Breast epithelium (tissue), 4 donors: ENCODE measurements around the gene ACO2. TPM values are rescaled to one million over a fixed set of nuclear protein-coding genes. Genes with fewer than 3 reads are reported as not detected.

Source experiments
- DNase-seq, 2 donors: peaks; one replicate each; pipeline ENCODE4 v3.0.0-alpha.2; 2019; ENCODE audit warnings: low spot score in 2 of 2
- H3K27ac ChIP-seq, 2 donors: fragments of 200-600 bp; sonication (generic) in 1 of 2; one replicate each; pipeline ENCODE4 v1.5.1; 2016 to 2019; ENCODE audit warnings: mild to moderate bottlenecking in 1 of 2
- H3K27me3 ChIP-seq, 2 donors: fragments of 200-600 bp; sonication (generic) in 1 of 2; one replicate each; pipeline versions ENCODE4 v1.5.1 to v1.6.0; 2017 to 2019; ENCODE audit warnings: control low read depth in 1 of 2, mild to moderate bottlenecking in 1 of 2
- H3K36me3 ChIP-seq: fragments of 200-600 bp; one replicate; pipeline ENCODE4 v1.5.1; 2019
- H3K4me1 ChIP-seq, 2 donors: fragments of 200-600 bp; sonication (generic); one replicate each; pipeline ENCODE4 v1.5.1; 2016 to 2019; ENCODE audit warnings: control low read depth in 1 of 2
- H3K4me3 ChIP-seq, 3 donors: fragments of 200-600 bp; sonication (generic); 1 replicate in 2 of 3; 2 replicates in 1 of 3; pipeline ENCODE4 v1.5.1; 2016 to 2019; ENCODE audit warnings: mild to moderate bottlenecking in 3 of 3, moderate library complexity in 2 of 3
- H3K9me3 ChIP-seq, 2 donors: fragments of 200-600 bp; sonication (generic) in 1 of 2; one replicate each; pipeline ENCODE4 v1.5.1; 2016 to 2019; ENCODE audit warnings: control low read depth in 1 of 2
- POLR2A ChIP-seq: fragments of 450-650 bp; IDR thresholded peaks from one replicate; pipeline ENCODE4 v1.6.1; 2016; ENCODE audit warnings: antibody characterized with exemption, mild to moderate bottlenecking, moderate library complexity
- POLR2AphosphoS5 ChIP-seq, 3 donors: sonication (generic); formaldehyde crosslinking; IDR thresholded peaks; one replicate each; pipeline ENCODE4 v1.6.1; 2017; ENCODE audit warnings: antibody characterized with exemption in 3 of 3
- intact Hi-C: fragments of 100-400 bp; cut with DNase I; formaldehyde crosslinking; loops from one replicate; pipeline ENCODE4 v1.15.1; 2023; ENCODE audit warnings: low total_unique reads
- total RNA-seq, 3 donors: library from RNA; depleted of rRNA; stranded (reverse); fragments of >200 nt; gene quantifications; one replicate each; pipeline ENCODE4 v1.1.0, GENCODE V29; 2016
- TF ChIP-seq, protein P1 (sequence below), 3 donors: fragments of 450-650 bp; IDR thresholded peaks; one replicate each; pipeline ENCODE4 v1.5.1; 2016 to 2017; ENCODE audit warnings: antibody characterized with exemption in 3 of 3, mild to moderate bottlenecking in 3 of 3, moderate library complexity in 3 of 3

The ACO2 gene
- total RNA-seq, 3 donors from 2014 or later = 58.1 to 92.2 (median 65.2) TPM

DNA sequence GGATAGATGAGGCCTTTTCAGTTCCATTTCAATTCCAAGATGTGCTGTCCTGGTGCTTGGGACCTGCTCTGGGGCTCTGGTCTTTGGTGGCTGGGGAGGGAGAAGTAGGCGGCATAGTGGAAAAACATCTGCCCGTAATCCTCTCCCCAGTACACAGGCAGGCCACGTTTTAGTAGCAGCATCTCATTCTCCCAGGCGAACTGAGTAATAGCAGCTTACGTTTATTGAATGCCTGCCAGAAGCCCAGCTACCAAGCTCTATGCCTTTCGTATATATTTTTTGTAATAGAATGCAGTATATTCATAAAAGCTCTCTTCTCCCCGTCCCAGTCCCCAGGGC lies 11.4 kb downstream of the ACO2 start:
- Histone ChIP-seq H3K27ac (peak overlapping the region; percentile 78 to 82), H3K9me3 (no peaks in the 10 kb centered on the region), H3K27me3 (no peaks in the 10 kb centered on the region), H3K4me3 (no peak overlapping the region), H3K4me1 (peaks cover 0 to 22% of the 10 kb centered on the region in 2 donors), H3K36me3 (no peaks in the 10 kb centered on the region)
- no peak for DNase-seq
- intact Hi-C loops = no loop called here
- no peak for TF ChIP-seq POLR2A
- TF ChIP-seq, protein P1, sequence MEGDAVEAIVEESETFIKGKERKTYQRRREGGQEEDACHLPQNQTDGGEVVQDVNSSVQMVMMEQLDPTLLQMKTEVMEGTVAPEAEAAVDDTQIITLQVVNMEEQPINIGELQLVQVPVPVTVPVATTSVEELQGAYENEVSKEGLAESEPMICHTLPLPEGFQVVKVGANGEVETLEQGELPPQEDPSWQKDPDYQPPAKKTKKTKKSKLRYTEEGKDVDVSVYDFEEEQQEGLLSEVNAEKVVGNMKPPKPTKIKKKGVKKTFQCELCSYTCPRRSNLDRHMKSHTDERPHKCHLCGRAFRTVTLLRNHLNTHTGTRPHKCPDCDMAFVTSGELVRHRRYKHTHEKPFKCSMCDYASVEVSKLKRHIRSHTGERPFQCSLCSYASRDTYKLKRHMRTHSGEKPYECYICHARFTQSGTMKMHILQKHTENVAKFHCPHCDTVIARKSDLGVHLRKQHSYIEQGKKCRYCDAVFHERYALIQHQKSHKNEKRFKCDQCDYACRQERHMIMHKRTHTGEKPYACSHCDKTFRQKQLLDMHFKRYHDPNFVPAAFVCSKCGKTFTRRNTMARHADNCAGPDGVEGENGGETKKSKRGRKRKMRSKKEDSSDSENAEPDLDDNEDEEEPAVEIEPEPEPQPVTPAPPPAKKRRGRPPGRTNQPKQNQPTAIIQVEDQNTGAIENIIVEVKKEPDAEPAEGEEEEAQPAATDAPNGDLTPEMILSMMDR (IDR thresholded peaks at IDR 0.05) = no peak
- no peak for TF ChIP-seq POLR2AphosphoS5 (IDR thresholded peaks at IDR 0.05)

DNA sequence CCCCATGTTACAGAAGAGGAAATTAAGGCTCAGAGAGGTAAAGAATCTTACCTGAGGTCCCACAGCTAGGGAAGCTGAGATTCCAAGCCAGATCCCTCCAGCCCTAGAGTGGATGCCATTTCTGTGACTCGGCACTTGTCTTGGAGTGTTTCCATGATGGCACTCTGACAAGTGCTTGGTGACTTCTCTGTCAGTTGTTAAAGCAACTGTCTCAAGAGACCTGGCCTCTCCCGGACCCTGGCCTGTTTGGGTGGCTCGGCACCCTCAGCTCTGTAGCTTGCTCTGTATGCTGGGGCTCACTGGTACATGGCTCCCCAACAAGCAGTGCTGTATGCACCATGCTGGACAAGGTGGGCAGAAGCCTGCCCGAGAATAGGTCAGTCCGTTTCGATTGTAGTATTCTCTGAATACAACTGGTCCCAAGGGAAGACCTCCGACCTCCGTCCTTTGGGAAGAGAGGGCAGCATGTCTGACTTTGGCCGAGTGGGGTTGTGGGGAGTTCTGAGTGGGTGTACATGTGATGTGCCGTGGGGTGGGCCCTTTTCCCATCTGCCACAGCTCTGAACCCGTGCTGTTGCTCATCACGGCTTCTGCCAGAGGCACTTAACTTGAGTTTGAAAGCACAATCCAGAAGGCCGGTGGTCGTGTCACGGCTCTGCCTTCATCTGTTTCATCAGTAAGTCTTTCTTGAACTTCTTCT lies 12.4 kb downstream of the ACO2 start:
- Histone ChIP-seq H3K27ac (peak overlapping the region; percentile 78 to 82), H3K27me3 (no peaks in the 10 kb centered on the region), H3K4me3 (no peak overlapping the region), H3K36me3 (no peaks in the 10 kb centered on the region), H3K9me3 (no peaks in the 10 kb centered on the region), H3K4me1 (peaks cover 0 to 22% of the 10 kb centered on the region in 2 donors)
- DNase-seq = peak; percentile 42 to 58
- intact Hi-C loops = no loop called here
- no peak for TF ChIP-seq POLR2AphosphoS5 (IDR thresholded peaks at IDR 0.05)
- TF ChIP-seq, protein P1 (IDR thresholded peaks at IDR 0.05) = no peak
- no peak for TF ChIP-seq POLR2A

DNA sequence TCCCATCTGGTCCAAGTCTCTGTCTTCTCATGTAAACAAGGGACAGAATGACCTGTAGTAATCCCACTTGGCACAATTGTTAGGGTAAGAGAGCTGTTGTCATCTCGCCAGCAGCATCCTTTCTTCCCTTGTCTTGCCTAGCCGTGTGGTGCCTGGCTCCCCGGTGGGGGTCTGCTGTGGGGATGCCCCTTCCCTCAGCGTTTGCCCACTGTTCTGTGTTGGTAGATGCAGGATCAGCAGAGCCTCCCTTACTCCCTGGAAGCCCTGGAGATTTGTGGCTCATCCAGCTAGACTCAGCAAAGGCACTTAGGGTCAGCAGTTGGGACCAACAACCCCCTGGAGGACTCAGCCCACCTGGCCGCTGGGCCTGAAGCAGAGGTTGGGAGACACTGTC lies 13.0 kb downstream of the ACO2 start:
- Histone ChIP-seq H3K27me3 (no peaks in the 10 kb centered on the region), H3K9me3 (no peaks in the 10 kb centered on the region), H3K4me3 (no peak overlapping the region), H3K36me3 (no peaks in the 10 kb centered on the region), H3K4me1 (peaks cover 0 to 22% of the 10 kb centered on the region in 2 donors), H3K27ac (peak overlapping the region; percentile 78 to 82)
- DNase-seq = no peak
- TF ChIP-seq POLR2AphosphoS5 (IDR thresholded peaks at IDR 0.05) (no peak), POLR2A (no peak)
- TF ChIP-seq, protein P1 (IDR thresholded peaks at IDR 0.05) = no peak
- intact Hi-C loops = no loop called here

DNA sequence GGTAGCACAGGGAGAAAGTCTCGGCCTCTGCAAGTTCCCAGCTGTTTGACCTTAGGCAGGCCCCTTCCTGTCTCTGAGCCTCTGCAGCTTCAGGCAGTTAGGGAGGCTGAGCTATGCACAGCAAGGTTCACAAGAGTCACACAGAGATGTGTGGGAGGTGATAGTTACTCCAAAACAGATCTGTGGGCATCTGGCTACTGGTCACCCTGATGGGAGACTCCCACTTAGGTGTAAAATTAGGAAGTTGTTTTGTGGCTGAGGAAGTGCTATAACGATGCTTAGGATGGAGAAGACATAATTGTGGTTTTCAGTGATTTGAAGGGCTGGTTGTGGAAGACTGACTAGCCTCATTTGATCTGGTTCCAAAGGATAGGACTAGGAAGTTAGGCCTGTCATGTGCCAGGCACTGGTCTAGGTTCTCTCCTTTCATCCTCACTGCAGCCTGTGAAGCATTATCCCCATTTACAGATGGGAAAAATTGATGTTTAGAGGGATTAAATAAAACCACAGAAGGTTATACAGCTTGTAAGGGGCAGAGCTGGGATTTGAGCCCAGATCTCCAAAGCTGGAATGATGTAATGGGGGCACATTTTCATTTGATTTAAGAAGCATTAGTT lies 13.5 kb downstream of the ACO2 start:
- H3K9me3 ChIP-seq = no peaks in the 10 kb centered on the region
- intact Hi-C loops = no loop called here
- H3K4me3 ChIP-seq = no peak overlapping the region
- no peak for DNase-seq
- H3K27me3 ChIP-seq = no peaks in the 10 kb centered on the region
- peaks cover 0 to 22% of the 10 kb centered on the region in 2 donors for H3K4me1 ChIP-seq
- peak overlapping the region; percentile 78 to 82 for H3K27ac ChIP-seq
- no peak for TF ChIP-seq POLR2A
- no peak for TF ChIP-seq POLR2AphosphoS5 (IDR thresholded peaks at IDR 0.05)
- TF ChIP-seq, protein P1 (IDR thresholded peaks at IDR 0.05) = no peak
- no peaks in the 10 kb centered on the region for H3K36me3 ChIP-seq

DNA sequence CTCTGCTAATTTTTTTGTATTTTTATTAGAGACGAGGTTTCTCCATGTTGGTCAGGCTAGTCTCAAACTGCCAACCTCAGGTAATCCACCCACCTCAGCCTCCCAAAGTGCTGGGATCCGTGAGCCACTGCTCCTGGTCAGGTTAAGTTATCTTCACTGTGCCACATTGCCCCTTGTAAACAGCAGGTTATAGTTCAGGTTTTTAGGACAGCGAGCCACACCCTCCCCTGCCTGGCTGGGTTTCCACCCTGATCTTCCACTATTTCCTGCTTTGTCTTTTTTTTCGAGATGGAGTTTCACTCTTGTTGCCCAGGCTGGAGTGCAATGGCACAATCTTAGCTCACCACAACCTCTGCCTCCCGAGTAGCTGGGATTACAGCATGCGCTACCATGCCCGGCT lies 16.1 kb downstream of the ACO2 start:
- H3K9me3 ChIP-seq = no peaks in the 10 kb centered on the region
- TF ChIP-seq, protein P1 (IDR thresholded peaks at IDR 0.05) = no peak
- intact Hi-C loops = no loop called here
- H3K4me1 ChIP-seq = peaks cover 0 to 16% of the 10 kb centered on the region in 2 donors
- H3K27ac ChIP-seq = peak overlapping the region; percentile 41 to 52
- no peak overlapping the region for H3K4me3 ChIP-seq
- H3K36me3 ChIP-seq = no peaks in the 10 kb centered on the region
- no peaks in the 10 kb centered on the region for H3K27me3 ChIP-seq
- DNase-seq = no peak
